H1 (cell line): ENCODE measurements around the gene DGUOK. TPM values are rescaled to one million over a fixed set of nuclear protein-coding genes. Genes with fewer than 3 reads are reported as not detected.

Experiments used
- polyA plus RNA-seq, 7 experiments: library from polyadenylated mRNA; depleted of rRNA in 3 of 7; stranded (reverse) in 5 of 7; unstranded in 2 of 7; fragments of >200 nt in 5 of 7; fragments of 200-250 nt in 2 of 7; gene quantifications; 1 replicate in 5 of 7; 2 replicates in 1 of 7; 4 replicates in 1 of 7; pipeline versions ENCODE4 v1.2.1 to v1.2.3, GENCODE V29; 2011 to 2013; ENCODE audit warnings: missing spikeins in 2 of 7, mixed read lengths in 2 of 7
- total RNA-seq: library from RNA; stranded (reverse); fragmentation: NEBNext Ultra II Directional; extraction: Animal tissue kit (Norgen Biotek cat#: 25700); gene quantifications from 2 replicates; pipeline ENCODE4 v1.2.1, GENCODE V29; 2021
- TF ChIP-seq, protein P1 (sequence below): IDR thresholded peaks from 2 replicates; pipeline ENCODE4 v1.6.1; 2011; ENCODE audit warnings: low read length, improper control_type of control experiment

The DGUOK gene
- total and polyA plus RNA-seq, 2 of the 8 experiments (the other 6 are each of a cell fraction or from before 2014, with no cell fraction given): 110 to 168 TPM

DNA sequence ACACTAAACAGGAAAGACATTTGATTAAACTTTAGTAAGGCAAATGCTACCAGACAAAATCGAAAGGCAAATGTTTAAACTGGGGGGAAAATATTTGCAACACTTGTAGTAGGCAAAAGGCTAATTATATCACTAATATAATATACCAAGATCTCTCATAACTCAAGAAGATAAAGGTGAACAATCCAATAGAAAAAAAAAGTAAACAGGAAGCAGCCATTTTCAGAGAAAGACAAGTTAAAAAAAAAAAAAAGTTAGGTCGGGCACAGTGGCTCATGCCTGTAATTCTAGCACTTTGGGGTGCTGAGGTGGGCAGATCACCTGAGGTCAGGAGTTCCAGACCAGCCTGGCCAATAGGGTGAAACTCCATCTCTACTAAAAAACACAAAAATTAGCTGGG lies 38.3 kb upstream of the DGUOK start (continued):
- TF ChIP-seq, protein P1, sequence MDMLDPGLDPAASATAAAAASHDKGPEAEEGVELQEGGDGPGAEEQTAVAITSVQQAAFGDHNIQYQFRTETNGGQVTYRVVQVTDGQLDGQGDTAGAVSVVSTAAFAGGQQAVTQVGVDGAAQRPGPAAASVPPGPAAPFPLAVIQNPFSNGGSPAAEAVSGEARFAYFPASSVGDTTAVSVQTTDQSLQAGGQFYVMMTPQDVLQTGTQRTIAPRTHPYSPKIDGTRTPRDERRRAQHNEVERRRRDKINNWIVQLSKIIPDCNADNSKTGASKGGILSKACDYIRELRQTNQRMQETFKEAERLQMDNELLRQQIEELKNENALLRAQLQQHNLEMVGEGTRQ: no peak
- TF ChIP-seq, all 59 proteins: peak for 0
